NB4 (cell line): ENCODE results near the gene LAMA3.

Experiments
- DNase-seq: peaks from one replicate; pipeline ENCODE4 v3.0.0; 2010; ENCODE audit warnings: low read depth
- H3K4me3 ChIP-seq: one replicate; pipeline ENCODE4 v1.5.1; 2011; ENCODE audit warnings: mild to moderate bottlenecking, low read depth, low read length, moderate library complexity
- CTCF ChIP-seq: IDR thresholded peaks from one replicate; pipeline ENCODE4 v1.5.1; 2012; ENCODE audit warnings: low read depth, low read length
- MAX ChIP-seq: IDR thresholded peaks from 2 replicates; pipeline ENCODE4 v1.6.1; 2011; ENCODE audit warnings: low read depth, low read length
- MYC ChIP-seq: IDR thresholded peaks from 2 replicates; pipeline ENCODE4 v1.6.1; 2011; ENCODE audit warnings: low read depth, low read length
- POLR2A ChIP-seq: IDR thresholded peaks from 2 replicates; pipeline ENCODE4 v1.6.1; 2011; ENCODE audit warnings: mild to moderate bottlenecking; ENCODE audit not compliant: insufficient read length; ENCODE audit errors: extremely low read depth

LAMA3 gene

GRCh38 chr18:23658285-23658684 is 31.0 kb upstream of the LAMA3 start:
- TF ChIP-seq MYC, result no peak
- TF ChIP-seq MAX, result no peak
- TF ChIP-seq CTCF, result no peak
- no peak for TF ChIP-seq POLR2A
- no peak for DNase-seq
- H3K4me3 ChIP-seq, result no peak overlapping the region

- no peak for TF ChIP-seq CTCF
- TF ChIP-seq MYC, result no peak
- no peak for TF ChIP-seq POLR2A
- no peak for TF ChIP-seq MAX
- no peak overlapping the region for H3K4me3 ChIP-seq
These were observed 27.4 kb upstream of the LAMA3 start for GRCh38 chr18:23661735-23662308.

GRCh38 chr18:23662309-23663263 is 26.7 kb upstream of the LAMA3 start, which contains the start of gene ANKRD29:
Gene ANKRD29, minus strand, starts transcription at chr18:23662911. Its CDS starts 181 bp downstream, at chr18:23662730.
- TF ChIP-seq CTCF (no peak), POLR2A (no peak), MYC (no peak), MAX (no peak)
- peak within 1 kb of the TSS; percentile 55 for H3K4me3 ChIP-seq
- peak; percentile 72 for DNase-seq

More at GRCh38 chr18:23661735-23662308, 27.4 kb upstream of the LAMA3 start:
- peak; percentile 37 for DNase-seq

GRCh38 chr18:23664674-23665073 is 24.6 kb upstream of the LAMA3 start:
- TF ChIP-seq MAX (no peak), MYC (no peak), POLR2A (no peak), CTCF (no peak)
- H3K4me3 ChIP-seq, result no peak overlapping the region
- no peak for DNase-seq

- TF ChIP-seq MYC, result no peak
- TF ChIP-seq CTCF, result no peak
- no peak for TF ChIP-seq MAX
- TF ChIP-seq POLR2A, result no peak
- DNase-seq, result no peak
These were observed 22.1 kb upstream of the LAMA3 start for GRCh38 chr18:23667114-23667513.

More at GRCh38 chr18:23667114-23667513, 22.1 kb upstream of the LAMA3 start:
- no peak overlapping the region for H3K4me3 ChIP-seq
